Measurements from ENCODE around the gene TMEM165. TPM values are rescaled to one million over a fixed set of nuclear protein-coding genes. Genes with fewer than 3 reads are reported as not detected.
"Not testable (repeated sequence)": the region's sequence is repeated elsewhere in the genome, so short reads cannot be mapped to it uniquely, and the experiment has no call there.

TMEM165 gene
- total and polyA plus RNA-seq, 2 donors, result 49.8 to 125 TPM

- Histone ChIP-seq H3K4me1 (ENCODE audit: control insufficient read depth in 2 of 2, insufficient read depth in 2 of 2, low read length in 2 of 2) (no peaks in the 10 kb centered on the region), H3K27me3 (ENCODE audit: control insufficient read depth in 2 of 2, insufficient read depth in 1 of 2, low read length in 1 of 2) (no peaks in the 10 kb centered on the region), H3K9me3 (ENCODE audit: control insufficient read depth in 2 of 2, insufficient read depth in 1 of 2, low read length in 1 of 2) (no peaks in the 10 kb centered on the region), H3K36me3 (ENCODE audit: control insufficient read depth in 2 of 2, insufficient read depth in 2 of 2, low read length in 1 of 2) (peaks cover 0 to 4% of the 10 kb centered on the region in 2 donors), H3K4me3 (ENCODE audit: low read length in 2 of 2) (no peak overlapping the region), H3K27ac (ENCODE audit: low read depth in 1 of 2, low read length in 1 of 2) (no peak overlapping the region)
- WGBS, result 97% methylated on average over 2 of the region's 2 CpGs
- DNase-seq (ENCODE audit: low read depth in 6 of 9, low spot score in 9 of 9), result no peak
Observed at GRCh38 chr4:55352726-55353125, 43.0 kb upstream of the TMEM165 start.

GRCh38 chr4:55353228-55353747 lies 42.5 kb upstream of the TMEM165 start:
- H3K4me1 ChIP-seq (ENCODE audit: control insufficient read depth in 2 of 2, insufficient read depth in 2 of 2, low read length in 2 of 2); DNase-seq (ENCODE audit: low read depth in 6 of 9, low spot score in 9 of 9); H3K36me3 ChIP-seq (ENCODE audit: control insufficient read depth in 2 of 2, insufficient read depth in 2 of 2, low read length in 1 of 2); H3K9me3 ChIP-seq (ENCODE audit: control insufficient read depth in 2 of 2, insufficient read depth in 1 of 2, low read length in 1 of 2); H3K27me3 ChIP-seq (ENCODE audit: control insufficient read depth in 2 of 2, insufficient read depth in 1 of 2, low read length in 1 of 2); H3K4me3 ChIP-seq (ENCODE audit: low read length in 2 of 2); H3K27ac ChIP-seq (ENCODE audit: low read depth in 1 of 2, low read length in 1 of 2): not testable (repeated sequence)
- WGBS, result 94% methylated on average over 13 of the region's 13 CpGs

GRCh38 chr4:55354648-55355047 lies 41.1 kb upstream of the TMEM165 start:
- DNase-seq (ENCODE audit: low read depth in 6 of 9, low spot score in 9 of 9), result no peak
- Histone ChIP-seq H3K36me3 (ENCODE audit: control insufficient read depth in 2 of 2, insufficient read depth in 2 of 2, low read length in 1 of 2) (peaks cover 0 to 4% of the 10 kb centered on the region in 2 donors), H3K27me3 (ENCODE audit: control insufficient read depth in 2 of 2, insufficient read depth in 1 of 2, low read length in 1 of 2) (no peaks in the 10 kb centered on the region), H3K9me3 (ENCODE audit: control insufficient read depth in 2 of 2, insufficient read depth in 1 of 2, low read length in 1 of 2) (no peaks in the 10 kb centered on the region), H3K4me1 (ENCODE audit: control insufficient read depth in 2 of 2, insufficient read depth in 2 of 2, low read length in 2 of 2) (no peaks in the 10 kb centered on the region), H3K27ac (ENCODE audit: low read depth in 1 of 2, low read length in 1 of 2) (no peak overlapping the region), H3K4me3 (ENCODE audit: low read length in 2 of 2) (no peak overlapping the region)
- 92% methylated on average over 8 of the region's 8 CpGs for WGBS

- no peaks in the 10 kb centered on the region for H3K4me1 ChIP-seq (ENCODE audit: control insufficient read depth in 2 of 2, insufficient read depth in 2 of 2, low read length in 2 of 2)
- H3K9me3 ChIP-seq (ENCODE audit: control insufficient read depth in 2 of 2, insufficient read depth in 1 of 2, low read length in 1 of 2), result no peaks in the 10 kb centered on the region
- no peaks in the 10 kb centered on the region for H3K27me3 ChIP-seq (ENCODE audit: control insufficient read depth in 2 of 2, insufficient read depth in 1 of 2, low read length in 1 of 2)
- peaks cover 0 to 4% of the 10 kb centered on the region in 2 donors for H3K36me3 ChIP-seq (ENCODE audit: control insufficient read depth in 2 of 2, insufficient read depth in 2 of 2, low read length in 1 of 2)
- H3K27ac ChIP-seq (ENCODE audit: low read depth in 1 of 2, low read length in 1 of 2), result no peak overlapping the region
- DNase-seq (ENCODE audit: low read depth in 6 of 9, low spot score in 9 of 9), result no peak
- WGBS, result 76% methylated on average over 6 of the region's 6 CpGs
- no peak overlapping the region for H3K4me3 ChIP-seq (ENCODE audit: low read length in 2 of 2)
Observed at GRCh38 chr4:55355555-55355954, 40.2 kb upstream of the TMEM165 start.

- H3K27ac ChIP-seq (ENCODE audit: low read depth in 1 of 2, low read length in 1 of 2), result no peak overlapping the region
- no peaks in the 10 kb centered on the region for H3K9me3 ChIP-seq (ENCODE audit: control insufficient read depth in 2 of 2, insufficient read depth in 1 of 2, low read length in 1 of 2)
- H3K36me3 ChIP-seq (ENCODE audit: control insufficient read depth in 2 of 2, insufficient read depth in 2 of 2, low read length in 1 of 2), result peaks cover 0 to 4% of the 10 kb centered on the region in 2 donors
- 94% methylated on average over 5 of the region's 5 CpGs for WGBS
- H3K27me3 ChIP-seq (ENCODE audit: control insufficient read depth in 2 of 2, insufficient read depth in 1 of 2, low read length in 1 of 2), result no peaks in the 10 kb centered on the region
- DNase-seq (ENCODE audit: low read depth in 6 of 9, low spot score in 9 of 9), result no peak
- H3K4me1 ChIP-seq (ENCODE audit: control insufficient read depth in 2 of 2, insufficient read depth in 2 of 2, low read length in 2 of 2), result no peaks in the 10 kb centered on the region
- H3K4me3 ChIP-seq (ENCODE audit: low read length in 2 of 2), result no peak overlapping the region
Observed at GRCh38 chr4:55356991-55357461, 38.7 kb upstream of the TMEM165 start.

GRCh38 chr4:55358246-55358645 lies 37.5 kb upstream of the TMEM165 start:
- Histone ChIP-seq H3K27me3 (ENCODE audit: control insufficient read depth in 2 of 2, insufficient read depth in 1 of 2, low read length in 1 of 2) (no peaks in the 10 kb centered on the region), H3K4me3 (ENCODE audit: low read length in 2 of 2) (no peak overlapping the region), H3K4me1 (ENCODE audit: control insufficient read depth in 2 of 2, insufficient read depth in 2 of 2, low read length in 2 of 2) (no peaks in the 10 kb centered on the region), H3K36me3 (ENCODE audit: control insufficient read depth in 2 of 2, insufficient read depth in 2 of 2, low read length in 1 of 2) (no peaks in the 10 kb centered on the region), H3K27ac (ENCODE audit: low read depth in 1 of 2, low read length in 1 of 2) (no peak overlapping the region), H3K9me3 (ENCODE audit: control insufficient read depth in 2 of 2, insufficient read depth in 1 of 2, low read length in 1 of 2) (no peaks in the 10 kb centered on the region)
- DNase-seq (ENCODE audit: low read depth in 6 of 9, low spot score in 9 of 9), result no peak
- 96% methylated on average over 2 of the region's 2 CpGs for WGBS

- Histone ChIP-seq H3K4me1 (ENCODE audit: control insufficient read depth in 2 of 2, insufficient read depth in 2 of 2, low read length in 2 of 2) (no peaks in the 10 kb centered on the region), H3K27ac (ENCODE audit: low read depth in 1 of 2, low read length in 1 of 2) (no peak overlapping the region), H3K27me3 (ENCODE audit: control insufficient read depth in 2 of 2, insufficient read depth in 1 of 2, low read length in 1 of 2) (no peaks in the 10 kb centered on the region), H3K9me3 (ENCODE audit: control insufficient read depth in 2 of 2, insufficient read depth in 1 of 2, low read length in 1 of 2) (no peaks in the 10 kb centered on the region), H3K36me3 (ENCODE audit: control insufficient read depth in 2 of 2, insufficient read depth in 2 of 2, low read length in 1 of 2) (peaks cover 0 to 3% of the 10 kb centered on the region in 2 donors), H3K4me3 (ENCODE audit: low read length in 2 of 2) (no peak overlapping the region)
- DNase-seq (ENCODE audit: low read depth in 6 of 9, low spot score in 9 of 9), result no peak
- WGBS, result 27% methylated on average over 2 of the region's 2 CpGs
Observed at GRCh38 chr4:55358668-55359067, 37.1 kb upstream of the TMEM165 start.

- H3K4me3 ChIP-seq (ENCODE audit: low read length in 2 of 2), result no peak overlapping the region
- H3K27me3 ChIP-seq (ENCODE audit: control insufficient read depth in 2 of 2, insufficient read depth in 1 of 2, low read length in 1 of 2), result no peaks in the 10 kb centered on the region
- no peaks in the 10 kb centered on the region for H3K4me1 ChIP-seq (ENCODE audit: control insufficient read depth in 2 of 2, insufficient read depth in 2 of 2, low read length in 2 of 2)
- H3K36me3 ChIP-seq (ENCODE audit: control insufficient read depth in 2 of 2, insufficient read depth in 2 of 2, low read length in 1 of 2), result peaks cover 0 to 9% of the 10 kb centered on the region in 2 donors
- DNase-seq (ENCODE audit: low read depth in 6 of 9, low spot score in 9 of 9), result no peak
- 97% methylated on average over 8 of the region's 8 CpGs for WGBS
- no peaks in the 10 kb centered on the region for H3K9me3 ChIP-seq (ENCODE audit: control insufficient read depth in 2 of 2, insufficient read depth in 1 of 2, low read length in 1 of 2)
- no peak overlapping the region for H3K27ac ChIP-seq (ENCODE audit: low read depth in 1 of 2, low read length in 1 of 2)
Observed at GRCh38 chr4:55359397-55359916, 36.3 kb upstream of the TMEM165 start.

- not testable (repeated sequence) for DNase-seq (ENCODE audit: low read depth in 6 of 9, low spot score in 9 of 9); H3K9me3 ChIP-seq (ENCODE audit: control insufficient read depth in 2 of 2, insufficient read depth in 1 of 2, low read length in 1 of 2); H3K4me3 ChIP-seq (ENCODE audit: low read length in 2 of 2); H3K27ac ChIP-seq (ENCODE audit: low read depth in 1 of 2, low read length in 1 of 2); H3K4me1 ChIP-seq (ENCODE audit: control insufficient read depth in 2 of 2, insufficient read depth in 2 of 2, low read length in 2 of 2); H3K27me3 ChIP-seq (ENCODE audit: control insufficient read depth in 2 of 2, insufficient read depth in 1 of 2, low read length in 1 of 2)
- peaks cover 5 to 15% of the 10 kb centered on the region in 2 donors for H3K36me3 ChIP-seq (ENCODE audit: control insufficient read depth in 2 of 2, insufficient read depth in 2 of 2, low read length in 1 of 2)
- 96% methylated on average over 9 of the region's 9 CpGs for WGBS
Observed at GRCh38 chr4:55362938-55363337, 32.8 kb upstream of the TMEM165 start.
